Kidney (tissue), 14 donors: ENCODE data around the gene OSR1. TPM values are rescaled to one million over a fixed set of nuclear protein-coding genes. Genes with fewer than 3 reads are reported as not detected.

ENCODE experiments used
- DNase-seq, 5 donors: peaks; one replicate each; pipeline ENCODE4 v3.0.0-alpha.2; 2013 to 2020
- FAIRE-seq: peaks from 2 replicates; lab custom pipeline; 2012; peaks lifted over from hg19 to GRCh38; lab: Jason Lieb, UNC
- H3K27ac ChIP-seq, 2 donors: one replicate each; pipeline ENCODE4 v1.7.0; 2013; ENCODE audit warnings: low read depth in 2 of 2, low read length in 2 of 2, inconsistent platforms in 1 of 2
- H3K27me3 ChIP-seq: one replicate; pipeline ENCODE4 v1.7.1; 2013; ENCODE audit warnings: low read length, inconsistent platforms; ENCODE audit not compliant: control insufficient read depth, insufficient read depth
- H3K36me3 ChIP-seq, 3 donors: one replicate each; pipeline versions ENCODE4 v1.7.0 to v1.7.1; 2013; ENCODE audit warnings: low read length in 3 of 3, control low read depth in 1 of 3, inconsistent platforms in 1 of 3; ENCODE audit not compliant: insufficient read depth in 3 of 3, control insufficient read depth in 2 of 3
- H3K4me1 ChIP-seq, 3 donors: one replicate each; pipeline versions ENCODE4 v1.7.0 to v1.7.1; 2013; ENCODE audit warnings: low read length in 3 of 3, inconsistent platforms in 1 of 3, low read depth in 1 of 3; ENCODE audit not compliant: control insufficient read depth in 2 of 3, insufficient read depth in 2 of 3
- H3K4me3 ChIP-seq, 3 donors: one replicate each; pipeline versions ENCODE4 v1.7.0 to v1.8.1; 2013; ENCODE audit warnings: low read length in 3 of 3, control low read depth in 1 of 3, inconsistent platforms in 1 of 3
- H3K9ac ChIP-seq, 3 donors: one replicate each; pipeline versions ENCODE4 v1.7.0 to v1.7.1; 2013; ENCODE audit warnings: low read length in 3 of 3, control low read depth in 1 of 3, inconsistent platforms in 1 of 3
- H3K9me3 ChIP-seq, 3 donors: one replicate each; pipeline versions ENCODE4 v1.7.0 to v1.7.1; 2013; ENCODE audit warnings: low read length in 3 of 3, control low read depth in 1 of 3, inconsistent platforms in 1 of 3; ENCODE audit not compliant: control insufficient read depth in 2 of 3, insufficient read depth in 1 of 3
- CTCF ChIP-seq: IDR thresholded peaks from 3 replicates; pipeline ENCODE4 v1.5.1; 2012; ENCODE audit warnings: mild to moderate bottlenecking, moderate library complexity, borderline replicate concordance; ENCODE audit not compliant: insufficient read depth; ENCODE audit errors: extremely low read depth
- intact Hi-C: fragments of 100-400 bp; cut with DNase I; formaldehyde crosslinking; loops from one replicate; pipeline ENCODE4 v1.11.1; 2022
- polyA plus RNA-seq: library from polyadenylated mRNA; stranded (reverse); fragments of 350-450 nt; fragmentation: Illumina TruSeq; extraction: RNeasy Lipid Tissue Mini Kit (QIAGEN cat#74804); gene quantifications from one replicate; pipeline ENCODE4 v1.2.3, GENCODE V29; 2014; ENCODE audit warnings: low read depth, low replicate concordance; ENCODE audit not compliant: insufficient read depth
- total RNA-seq: library from RNA; stranded (reverse); fragmentation: NEBNext Ultra II Directional; extraction: Animal tissue kit (Norgen Biotek cat#: 25700); gene quantifications from one replicate; pipeline ENCODE4 v1.2.1, GENCODE V29; 2021
- donor health status: control.
- donor health status: control.
- donor health status: control.
- donor health status: control.
- donor health status: control.
- donor health status: DM: yes; HTN: yes; CAD: no.
- donor health status: Normal renal cell carcinoma (clear cell type).

Gene OSR1
- total and polyA plus RNA-seq, 2 donors from 2014 or later: 0.99 to 1.6 TPM

- TF ChIP-seq CTCF: no peak
- Histone ChIP-seq H3K4me3 (peak overlapping the region; percentile 75 to 89 (median 87)), H3K9ac (peak overlapping the region; percentile 35 to 95 (median 78)), H3K36me3 (no peaks in the 10 kb centered on the region), H3K27me3 (peaks cover 7% of the 10 kb centered on the region), H3K27ac (peak overlapping the region; percentile 79 to 96), H3K9me3 (no peaks in the 10 kb centered on the region), H3K4me1 (no peaks in the 10 kb centered on the region)
- intact Hi-C loops: no loop called here
- no peak for FAIRE-seq
- DNase-seq: no peak
Measured at GRCh38 chr2:19346983-19347618, 11.3 kb downstream of the OSR1 start.

GRCh38 chr2:19337742-19338141 lies 20.7 kb downstream of the OSR1 start:
- Histone ChIP-seq H3K4me1 (no peaks in the 10 kb centered on the region), H3K9me3 (no peaks in the 10 kb centered on the region), H3K4me3 (no peak overlapping the region), H3K27ac (no peak overlapping the region), H3K27me3 (no peaks in the 10 kb centered on the region), H3K9ac (no peak overlapping the region), H3K36me3 (peaks cover 0 to 2% (median 0%) of the 10 kb centered on the region in 3 donors)
- no peak for FAIRE-seq
- no peak for TF ChIP-seq CTCF
- intact Hi-C loops: no loop called here
- no peak for DNase-seq

GRCh38 chr2:19337202-19337601 lies 21.2 kb downstream of the OSR1 start:
- Histone ChIP-seq H3K4me1 (no peaks in the 10 kb centered on the region), H3K4me3 (no peak overlapping the region), H3K36me3 (peaks cover 0 to 2% (median 0%) of the 10 kb centered on the region in 3 donors), H3K9ac (no peak overlapping the region), H3K9me3 (no peaks in the 10 kb centered on the region), H3K27me3 (no peaks in the 10 kb centered on the region), H3K27ac (no peak overlapping the region)
- intact Hi-C loops: no loop called here
- TF ChIP-seq CTCF: no peak
- FAIRE-seq (no peak), DNase-seq (no peak)

- no peak for FAIRE-seq
Measured at GRCh38 chr2:19336781-19337180, 21.6 kb downstream of the OSR1 start.

More at GRCh38 chr2:19336781-19337180, 21.6 kb downstream of the OSR1 start:
- DNase-seq: no peak
- no peak overlapping the region for H3K27ac ChIP-seq
- peaks cover 0 to 2% (median 0%) of the 10 kb centered on the region in 3 donors for H3K36me3 ChIP-seq
- H3K4me3 ChIP-seq: no peak overlapping the region
- H3K9ac ChIP-seq: no peak overlapping the region
- intact Hi-C loops: no loop called here
- no peak for TF ChIP-seq CTCF
- H3K27me3 ChIP-seq: no peaks in the 10 kb centered on the region
- no peaks in the 10 kb centered on the region for H3K9me3 ChIP-seq
- H3K4me1 ChIP-seq: no peaks in the 10 kb centered on the region
